Naive thymus-derived CD4-positive, alpha-beta T cell (primary cell): Measurements from ENCODE around the gene CCNI. TPM values are rescaled to one million over a fixed set of nuclear protein-coding genes. Genes with fewer than 3 reads are reported as not detected.
A peak's percentile ranks its signal among the peaks of the same experiment; 100 is the strongest.

ENCODE experiments used
- ATAC-seq: fragments of 150-1000 bp; cut with Tn5 transposase; 2 replicates; pipeline ENCODE4 v1.10.0; 2021; ENCODE audit warnings: mild to moderate bottlenecking, moderate library complexity
- CTCF ChIA-PET: fragments of 350-600 bp; sonication (Branson Sonifier 250); formaldehyde crosslinking; loops from one replicate; lab custom pipeline; 2021; ENCODE audit warnings: antibody characterized with exemption; lab: Charles Lee
- POLR2A ChIA-PET: fragments of 350-600 bp; sonication (Branson Sonifier 250); formaldehyde crosslinking; loops from one replicate; lab custom pipeline; 2021; ENCODE audit warnings: antibody characterized with exemption, inconsistent platforms; lab: Charles Lee
- DNase-seq, 9 donors: peaks; one replicate each; pipeline versions ENCODE4 v3.0.0 to v3.0.0-alpha.2; 2020 to 2022; ENCODE audit warnings: mixed read lengths in 1 of 9
- H3K27ac ChIP-seq: one replicate; pipeline ENCODE4 v1.7.0; 2013; ENCODE audit warnings: mild to moderate bottlenecking, low read depth, low read length, moderate library complexity
- H3K27me3 ChIP-seq, 2 donors: one replicate each; pipeline ENCODE4 v1.7.0; 2013; ENCODE audit warnings: low read length in 2 of 2, mild to moderate bottlenecking in 2 of 2, moderate library complexity in 2 of 2; ENCODE audit not compliant: control insufficient read depth in 2 of 2, insufficient read depth in 2 of 2
- H3K36me3 ChIP-seq, 3 experiments: 1 replicate in 2 of 3; 2 replicates in 1 of 3; pipeline ENCODE4 v1.7.0; 2013; ENCODE audit warnings: low read length in 3 of 3, mild to moderate bottlenecking in 3 of 3, moderate library complexity in 1 of 3; ENCODE audit not compliant: insufficient read depth in 3 of 3, control insufficient read depth in 2 of 3
- H3K4me1 ChIP-seq, 2 donors: one replicate each; pipeline ENCODE4 v1.7.0; 2013; ENCODE audit warnings: low read length in 2 of 2, mild to moderate bottlenecking in 2 of 2, moderate library complexity in 1 of 2; ENCODE audit not compliant: control insufficient read depth in 2 of 2, insufficient read depth in 2 of 2
- H3K4me3 ChIP-seq: 2 replicates; pipeline ENCODE4 v1.7.0; 2013; ENCODE audit warnings: mild to moderate bottlenecking, low read length
- H3K9me3 ChIP-seq, 3 experiments: 1 replicate in 2 of 3; 2 replicates in 1 of 3; pipeline ENCODE4 v1.7.0; 2013; ENCODE audit warnings: low read length in 3 of 3; ENCODE audit not compliant: control insufficient read depth in 2 of 3
- H3K27ac Mint-ChIP-seq, 9 donors: one replicate each; pipeline ENCODE4 v1.8.0; 2020 to 2022; ENCODE audit warnings: mixed read lengths in 9 of 9, mild to moderate bottlenecking in 8 of 9, moderate library complexity in 5 of 9, inconsistent platforms in 2 of 9
- H3K27me3 Mint-ChIP-seq, 5 donors: one replicate each; pipeline ENCODE4 v1.8.0; 2021 to 2022; ENCODE audit warnings: mixed read lengths in 5 of 5, mild to moderate bottlenecking in 1 of 5
- H3K36me3 Mint-ChIP-seq, 5 donors: one replicate each; pipeline ENCODE4 v1.8.0; 2020 to 2022; ENCODE audit warnings: mixed read lengths in 5 of 5, mild to moderate bottlenecking in 3 of 5, inconsistent platforms in 1 of 5
- H3K4me1 Mint-ChIP-seq, 7 donors: one replicate each; pipeline ENCODE4 v1.8.0; 2020 to 2022; ENCODE audit warnings: mixed read lengths in 7 of 7, mild to moderate bottlenecking in 3 of 7, inconsistent platforms in 1 of 7
- H3K4me3 Mint-ChIP-seq, 10 donors: one replicate each; pipeline ENCODE4 v1.8.0; 2020 to 2022; ENCODE audit warnings: mild to moderate bottlenecking in 10 of 10, mixed read lengths in 10 of 10, moderate library complexity in 6 of 10, inconsistent platforms in 2 of 10
- H3K9me3 Mint-ChIP-seq, 11 donors: one replicate each; pipeline ENCODE4 v1.8.0; 2020 to 2022; ENCODE audit warnings: mixed read lengths in 11 of 11, mild to moderate bottlenecking in 4 of 11, inconsistent platforms in 1 of 11, moderate library complexity in 1 of 11
- intact Hi-C, 2 donors: fragments of 100-400 bp; cut with micrococcal nuclease; formaldehyde crosslinking; loops; one replicate each; pipeline ENCODE4 v1.15.1; 2023
- polyA plus RNA-seq, 2 donors: library from polyadenylated mRNA; unstranded; fragments of 300-500 nt; fragmentation: Illumina TruSeq; gene quantifications; one replicate each; pipeline ENCODE4 v1.2.3, GENCODE V29; 2021
- total RNA-seq, 6 experiments: library from RNA in 5 of 6; stranded (reverse) in 5 of 6; gene quantifications; 1 replicate in 5 of 6; 2 replicates in 1 of 6; pipeline ENCODE4 v1.2.3 and lab custom pipeline; 2021 to 2026

Gene CCNI
- total and polyA plus RNA-seq, 7 experiments from 2014 or later, result 206 to 418 (median 345) TPM

- H3K4me3 Mint-ChIP-seq, result peak overlapping the region in 3 of 10 donors; percentile 1 to 48 (median 43)
- intact Hi-C loops, result no loop called here
- peaks cover 0 to 22% (median 0%) of the 10 kb centered on the region in 5 donors for H3K36me3 Mint-ChIP-seq
- no peaks in the 10 kb centered on the region for H3K36me3 ChIP-seq
- H3K4me1 ChIP-seq, result peaks cover 15 to 64% of the 10 kb centered on the region in 2 donors
- no peak overlapping the region for H3K4me3 ChIP-seq
- H3K27ac ChIP-seq, result no peak overlapping the region
- peak overlapping the region in 3 of 9 donors; percentile 23 to 69 (median 32) for H3K27ac Mint-ChIP-seq
- no peaks in the 10 kb centered on the region for H3K9me3 Mint-ChIP-seq
- DNase-seq (no peak), ATAC-seq (no peak)
- ChIA-PET POLR2A (interaction anchor here (0.9 to 7.1 kb wide), 2 partner anchors 16 to 21 kb away, joined by 3 to 62 read pairs; no protein-coding TSS in a partner anchor), CTCF (interaction anchor here (0.6 to 1.7 kb wide), 3 partner anchors 17 to 183 kb away, joined by 3 to 5 read pairs (median 5); no protein-coding TSS in a partner anchor)
- H3K9me3 ChIP-seq, result no peaks in the 10 kb centered on the region
- H3K27me3 Mint-ChIP-seq, result peaks cover 0 to 9% (median 0%) of the 10 kb centered on the region in 5 donors
- no peaks in the 10 kb centered on the region for H3K27me3 ChIP-seq
- peaks cover 40 to 95% (median 85%) of the 10 kb centered on the region in 7 donors for H3K4me1 Mint-ChIP-seq
Measured at GRCh38 chr4:77010841-77011354, 64.9 kb downstream of the CCNI start.

- Histone ChIP-seq H3K4me1 (peaks cover 15 to 55% of the 10 kb centered on the region in 2 donors), H3K4me3 (no peak overlapping the region), H3K9me3 (no peaks in the 10 kb centered on the region), H3K27ac (no peak overlapping the region), H3K27me3 (no peaks in the 10 kb centered on the region), H3K36me3 (no peaks in the 10 kb centered on the region)
- DNase-seq (no peak), ATAC-seq (no peak)
- ChIA-PET CTCF (interaction anchor here (0.5 kb wide), 1 partner anchor 21 kb away, joined by 3 read pairs; no protein-coding TSS in a partner anchor), POLR2A (interaction anchor here (0.9 to 7.1 kb wide), 5 partner anchors 9 to 31 kb away, joined by 3 to 62 read pairs (median 4); no protein-coding TSS in a partner anchor)
- Mint-ChIP-seq H3K9me3 (no peaks in the 10 kb centered on the region), H3K36me3 (peaks cover 0 to 15% (median 3%) of the 10 kb centered on the region in 5 donors), H3K4me1 (peaks cover 40 to 88% (median 73%) of the 10 kb centered on the region in 7 donors), H3K27ac (peak overlapping the region in 7 of 9 donors; percentile 12 to 93 (median 79)), H3K27me3 (peaks cover 0 to 5% (median 0%) of the 10 kb centered on the region in 5 donors), H3K4me3 (peak overlapping the region in 8 of 10 donors; percentile 1 to 84 (median 44))
- intact Hi-C loops, result no loop called here
Measured at GRCh38 chr4:77009511-77010115, 66.2 kb downstream of the CCNI start.

- H3K36me3 ChIP-seq, result no peaks in the 10 kb centered on the region
- peaks cover 0 to 21% (median 3%) of the 10 kb centered on the region in 5 donors for H3K36me3 Mint-ChIP-seq
- peak overlapping the region; percentile 23 to 84 (median 74) for H3K4me3 Mint-ChIP-seq
- H3K4me3 ChIP-seq, result peak overlapping the region; percentile 4
- H3K9me3 ChIP-seq, result no peaks in the 10 kb centered on the region
- H3K27ac Mint-ChIP-seq, result peak overlapping the region; percentile 66 to 93 (median 88)
- ChIA-PET POLR2A (interaction anchor here (0.7 to 7.1 kb wide), 5 partner anchors 13 to 72 kb away, joined by 3 to 62 read pairs (median 5); no protein-coding TSS in a partner anchor), CTCF (interaction anchor here (0.6 to 1.3 kb wide), 7 partner anchors 12 to 37 kb away, joined by 3 to 5 read pairs (median 3); no protein-coding TSS in a partner anchor)
- H3K27ac ChIP-seq, result peak overlapping the region; percentile 44
- H3K27me3 ChIP-seq, result no peaks in the 10 kb centered on the region
- ATAC-seq (peak; percentile 90), DNase-seq (peak in 1 of 9 donors; percentile 22)
- H3K4me1 ChIP-seq, result peaks cover 15 to 41% of the 10 kb centered on the region in 2 donors
- intact Hi-C loops, result loop anchor here in 1 of 2 donors (1.0 to 2.0 kb wide), 3 partner anchors 13 to 23 kb away; no protein-coding TSS in a partner anchor
- peaks cover 39 to 83% (median 69%) of the 10 kb centered on the region in 7 donors for H3K4me1 Mint-ChIP-seq
- no peaks in the 10 kb centered on the region for H3K9me3 Mint-ChIP-seq
- peaks cover 0 to 5% (median 0%) of the 10 kb centered on the region in 5 donors for H3K27me3 Mint-ChIP-seq
Measured at GRCh38 chr4:77007358-77008230, 68.2 kb downstream of the CCNI start.

GRCh38 chr4:77006753-77007353 lies 68.9 kb downstream of the CCNI start:
- peaks cover 39 to 83% (median 69%) of the 10 kb centered on the region in 7 donors for H3K4me1 Mint-ChIP-seq
- H3K36me3 Mint-ChIP-seq, result peaks cover 0 to 21% (median 3%) of the 10 kb centered on the region in 5 donors
- peak overlapping the region; percentile 1 to 84 (median 63) for H3K4me3 Mint-ChIP-seq
- H3K4me1 ChIP-seq, result peaks cover 15 to 39% of the 10 kb centered on the region in 2 donors
- ChIA-PET CTCF (interaction anchor here (0.6 to 1.3 kb wide), 6 partner anchors 11 to 38 kb away, joined by 3 to 5 read pairs (median 3); no protein-coding TSS in a partner anchor), POLR2A (interaction anchor here (0.9 to 7.1 kb wide), 5 partner anchors 12 to 72 kb away, joined by 3 to 62 read pairs (median 6); no protein-coding TSS in a partner anchor)
- H3K9me3 Mint-ChIP-seq, result no peaks in the 10 kb centered on the region
- DNase-seq (no peak), ATAC-seq (peak; percentile 10)
- no peaks in the 10 kb centered on the region for H3K27me3 ChIP-seq
- H3K27me3 Mint-ChIP-seq, result peaks cover 0 to 5% (median 0%) of the 10 kb centered on the region in 5 donors
- H3K36me3 ChIP-seq, result no peaks in the 10 kb centered on the region
- intact Hi-C loops, result loop anchor here in 1 of 2 donors (1.0 to 2.0 kb wide), 3 partner anchors 13 to 24 kb away; no protein-coding TSS in a partner anchor
- H3K9me3 ChIP-seq, result no peaks in the 10 kb centered on the region
- peak overlapping the region; percentile 44 for H3K27ac ChIP-seq
- peak overlapping the region; percentile 4 for H3K4me3 ChIP-seq
- H3K27ac Mint-ChIP-seq, result peak overlapping the region in 8 of 9 donors; percentile 64 to 93 (median 86)

GRCh38 chr4:77003400-77003799 lies 72.4 kb downstream of the CCNI start:
- Histone ChIP-seq H3K36me3 (no peaks in the 10 kb centered on the region), H3K27me3 (no peaks in the 10 kb centered on the region), H3K27ac (no peak overlapping the region), H3K9me3 (no peaks in the 10 kb centered on the region), H3K4me1 (peaks cover 14 to 20% of the 10 kb centered on the region in 2 donors), H3K4me3 (no peak overlapping the region)
- POLR2A ChIA-PET, result interaction anchor here (1.3 to 5.7 kb wide), 2 partner anchors 9 to 14 kb away, joined by 5 to 34 read pairs; no protein-coding TSS in a partner anchor
- Mint-ChIP-seq H3K9me3 (no peaks in the 10 kb centered on the region), H3K36me3 (peaks cover 0 to 14% (median 3%) of the 10 kb centered on the region in 5 donors), H3K27me3 (peaks cover 0 to 6% (median 0%) of the 10 kb centered on the region in 5 donors), H3K4me3 (no peak overlapping the region), H3K27ac (no peak overlapping the region), H3K4me1 (peaks cover 22 to 55% (median 48%) of the 10 kb centered on the region in 7 donors)
- ATAC-seq, result no peak
- CTCF ChIA-PET, result interaction anchor here (0.8 kb wide), 1 partner anchor 9 kb away, joined by 4 read pairs; no protein-coding TSS in a partner anchor
- intact Hi-C loops, result no loop called here
- DNase-seq, result no peak
